Measurements from ENCODE around the gene EDAR.

The EDAR gene

DNA sequence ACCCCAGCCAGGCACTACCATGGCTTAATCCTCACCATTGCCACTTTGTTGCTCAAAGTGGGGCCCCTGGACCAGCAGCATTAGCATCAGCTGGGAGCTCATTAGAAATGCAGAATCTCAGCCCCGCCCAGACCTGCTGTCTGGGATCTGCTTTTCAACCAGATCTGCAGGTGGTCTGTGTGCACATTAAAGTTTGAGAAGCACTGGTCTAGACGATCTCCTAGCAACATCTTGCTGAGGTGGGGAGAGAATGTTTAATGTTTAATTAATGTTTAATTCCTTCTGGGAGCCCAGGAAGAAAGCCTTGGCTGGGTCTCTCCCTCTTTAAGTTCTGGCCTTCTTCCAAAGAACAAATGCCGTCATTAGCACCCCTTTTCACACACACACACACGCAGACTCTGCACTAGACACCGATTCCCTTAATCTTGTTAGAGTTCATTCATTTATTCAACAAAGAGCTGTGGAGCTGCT is 53.7 kb downstream of the EDAR start:
- no peak for DNase-seq (ENCODE audit: extremely low read depth, low read depth)
- no peak overlapping the region for H3K4me3 ChIP-seq (replicated peaks; ENCODE audit: low read depth, low read length)
- TF ChIP-seq, protein P1, sequence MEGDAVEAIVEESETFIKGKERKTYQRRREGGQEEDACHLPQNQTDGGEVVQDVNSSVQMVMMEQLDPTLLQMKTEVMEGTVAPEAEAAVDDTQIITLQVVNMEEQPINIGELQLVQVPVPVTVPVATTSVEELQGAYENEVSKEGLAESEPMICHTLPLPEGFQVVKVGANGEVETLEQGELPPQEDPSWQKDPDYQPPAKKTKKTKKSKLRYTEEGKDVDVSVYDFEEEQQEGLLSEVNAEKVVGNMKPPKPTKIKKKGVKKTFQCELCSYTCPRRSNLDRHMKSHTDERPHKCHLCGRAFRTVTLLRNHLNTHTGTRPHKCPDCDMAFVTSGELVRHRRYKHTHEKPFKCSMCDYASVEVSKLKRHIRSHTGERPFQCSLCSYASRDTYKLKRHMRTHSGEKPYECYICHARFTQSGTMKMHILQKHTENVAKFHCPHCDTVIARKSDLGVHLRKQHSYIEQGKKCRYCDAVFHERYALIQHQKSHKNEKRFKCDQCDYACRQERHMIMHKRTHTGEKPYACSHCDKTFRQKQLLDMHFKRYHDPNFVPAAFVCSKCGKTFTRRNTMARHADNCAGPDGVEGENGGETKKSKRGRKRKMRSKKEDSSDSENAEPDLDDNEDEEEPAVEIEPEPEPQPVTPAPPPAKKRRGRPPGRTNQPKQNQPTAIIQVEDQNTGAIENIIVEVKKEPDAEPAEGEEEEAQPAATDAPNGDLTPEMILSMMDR (IDR thresholded peaks at IDR 0.05; ENCODE audit: low read depth, low read length, missing control alignments) = no peak

DNA sequence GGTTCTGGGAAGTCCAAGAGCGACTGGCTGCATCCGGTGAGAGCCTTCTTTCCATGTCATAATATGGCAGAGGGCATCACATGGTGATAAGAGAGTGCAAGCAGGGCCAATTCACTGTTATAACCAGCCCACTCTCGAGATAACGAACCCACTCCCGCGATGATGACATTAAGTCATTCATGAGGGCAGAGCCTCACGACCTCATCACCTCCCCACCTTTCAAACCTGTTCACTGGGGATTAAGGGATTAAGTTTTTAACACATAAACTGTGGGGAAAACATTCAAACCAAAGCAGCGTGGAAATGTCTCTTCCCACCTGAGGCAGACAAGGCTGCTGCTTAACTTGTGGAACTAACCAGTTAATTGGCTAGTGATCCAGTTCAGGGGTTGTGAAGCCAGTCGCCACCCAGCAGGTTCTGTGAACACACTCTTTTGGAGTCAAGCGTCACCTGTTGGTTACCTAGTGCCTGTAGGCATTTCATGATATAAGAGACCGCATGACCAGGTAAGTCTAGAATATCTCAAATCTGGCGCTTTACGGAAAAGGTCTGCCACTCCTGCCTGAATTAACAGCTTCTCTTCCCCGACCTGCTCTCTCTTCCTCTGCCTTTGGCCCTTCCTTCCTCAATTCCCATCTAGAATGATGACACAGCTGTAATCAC is 54.3 kb downstream of the EDAR start:
- H3K4me3 ChIP-seq (replicated peaks; ENCODE audit: low read depth, low read length) = no peak overlapping the region
- TF ChIP-seq, protein P1 (IDR thresholded peaks at IDR 0.05; ENCODE audit: low read depth, low read length, missing control alignments) = no peak

DNA sequence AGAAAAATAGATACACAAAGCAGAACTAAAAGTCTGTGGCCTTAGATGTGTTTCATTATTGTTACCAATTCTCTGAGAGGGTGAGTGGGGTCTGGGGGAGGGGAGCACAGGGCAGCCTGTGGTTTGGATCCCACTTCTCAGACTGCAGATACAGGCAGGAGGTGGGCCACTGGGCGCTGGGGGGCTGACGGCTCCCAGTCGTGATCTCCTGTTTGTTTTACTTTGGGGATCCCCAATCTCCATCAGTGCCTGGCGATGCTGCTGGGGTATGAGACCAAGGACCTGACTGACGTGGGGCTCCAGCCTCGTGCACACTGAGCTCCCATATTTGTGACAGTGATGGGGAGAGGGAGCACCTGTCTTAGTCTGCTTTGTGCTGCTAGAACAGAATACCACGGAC is 54.9 kb downstream of the EDAR start:
- TF ChIP-seq, protein P1 (IDR thresholded peaks at IDR 0.05; ENCODE audit: low read depth, low read length, missing control alignments) = no peak
- no peak overlapping the region for H3K4me3 ChIP-seq (replicated peaks; ENCODE audit: low read depth, low read length)
- DNase-seq (ENCODE audit: extremely low read depth, low read depth) = no peak

More for the DNA sequence above, 54.3 kb downstream of the EDAR start:
- DNase-seq (ENCODE audit: extremely low read depth, low read depth) = no peak

DNA sequence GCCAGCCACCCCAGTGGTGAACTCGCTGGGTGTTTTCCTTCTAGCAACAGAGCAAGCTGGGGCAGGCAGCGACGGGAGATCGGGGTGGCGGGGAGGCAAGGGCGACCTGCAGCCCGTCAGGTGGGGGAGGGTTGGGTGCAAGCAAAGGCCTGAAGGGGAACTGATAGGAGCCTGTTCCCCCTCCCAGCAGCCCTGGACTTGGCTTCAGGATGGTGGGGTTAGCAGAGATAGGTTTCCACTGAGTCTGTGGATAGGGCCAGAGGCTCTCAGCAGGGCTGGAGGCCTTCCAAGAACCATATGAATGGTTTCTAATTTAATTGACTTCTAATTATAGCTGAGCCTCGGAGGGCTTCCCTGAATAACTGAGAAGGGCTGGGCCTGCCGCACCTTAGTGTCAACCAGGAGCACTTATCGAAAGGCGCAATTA is 55.3 kb downstream of the EDAR start:
- DNase-seq (ENCODE audit: extremely low read depth, low read depth) = no peak

DNA sequence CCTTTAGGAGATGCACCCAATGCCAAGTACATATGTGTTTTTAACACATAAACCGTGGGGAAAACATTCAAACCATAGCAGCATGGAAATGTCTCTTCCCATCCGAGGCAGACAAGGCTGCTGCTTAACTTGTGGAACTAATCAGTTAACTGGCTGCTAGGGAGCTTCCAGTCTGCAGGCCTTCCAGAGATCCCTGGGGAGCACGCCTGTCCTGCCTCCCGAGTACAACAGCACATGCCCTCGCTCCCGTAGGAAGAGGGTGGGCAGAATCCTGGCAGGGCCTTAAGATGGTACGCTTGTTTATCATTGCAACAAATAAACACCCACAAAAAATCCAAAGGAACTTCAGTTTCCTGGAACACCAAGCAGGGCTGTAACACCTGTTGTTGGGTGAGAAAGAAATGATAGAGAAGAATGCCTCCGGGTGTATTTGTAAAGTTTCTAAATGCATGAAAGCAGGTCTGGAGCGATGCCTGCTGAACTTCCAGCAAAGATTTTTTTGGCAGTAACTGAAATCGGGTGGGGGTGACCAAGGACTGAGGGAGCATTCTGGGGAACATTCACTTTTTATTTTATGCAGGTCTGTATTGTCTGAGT is 56.2 kb downstream of the EDAR start:
- H3K4me3 ChIP-seq (replicated peaks; ENCODE audit: low read depth, low read length) = no peak overlapping the region
- DNase-seq (ENCODE audit: extremely low read depth, low read depth) = no peak
- TF ChIP-seq, protein P1 (IDR thresholded peaks at IDR 0.05; ENCODE audit: low read depth, low read length, missing control alignments) = no peak

More for the DNA sequence above, 55.3 kb downstream of the EDAR start:
- H3K4me3 ChIP-seq (replicated peaks; ENCODE audit: low read depth, low read length) = no peak overlapping the region
- TF ChIP-seq, protein P1 (IDR thresholded peaks at IDR 0.05; ENCODE audit: low read depth, low read length, missing control alignments) = no peak

DNA sequence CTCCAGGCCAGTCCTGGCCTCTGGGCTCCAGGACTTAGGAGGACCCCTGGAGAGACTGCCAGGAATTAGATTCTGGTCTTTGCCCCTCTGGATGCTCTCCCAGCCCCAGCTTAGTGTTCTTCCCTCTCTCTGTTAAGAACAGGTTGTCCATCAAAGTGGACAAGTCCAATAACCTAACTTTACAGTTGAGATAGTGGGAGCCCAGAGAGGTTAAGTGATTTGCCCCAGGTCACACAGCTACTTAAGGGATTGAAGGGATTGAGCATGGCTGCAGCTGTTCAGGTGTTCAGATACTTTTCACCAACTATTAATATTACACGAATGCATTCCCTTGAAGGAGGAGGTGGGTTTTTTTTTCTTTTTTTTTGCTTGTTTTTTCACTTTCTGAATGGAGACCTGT is 57.6 kb downstream of the EDAR start:
- TF ChIP-seq, protein P1 (IDR thresholded peaks at IDR 0.05; ENCODE audit: low read depth, low read length, missing control alignments) = no peak
- no peak overlapping the region for H3K4me3 ChIP-seq (replicated peaks; ENCODE audit: low read depth, low read length)
- no peak for DNase-seq (ENCODE audit: extremely low read depth, low read depth)

Data from HFF-Myc (cell line).